HCT116 (cell line): ENCODE results near the gene GTF2F1. TPM values are rescaled to one million over a fixed set of nuclear protein-coding genes. Genes with fewer than 3 reads are reported as not detected.
"Not testable (repeated sequence)": the region's sequence is repeated elsewhere in the genome, so short reads cannot be mapped to it uniquely, and the experiment has no call there.

Experiments used
- ATAC-seq: fragments of 200-7000 bp; cut with Tn5 transposase; 2 replicates; pipeline ENCODE4 v1.9.1; 2020; ENCODE audit warnings: mild to moderate bottlenecking, moderate library complexity
- BruUV-seq: library from RNA; stranded (reverse); fragments of 400-500 nt; replicated peaks from 2 replicates; lab custom pipeline; 2021; lab: Mats Ljungman, UMichigan
- CTCF ChIA-PET: fragments of 300-600 bp; sonication (Branson Sonifier 250); formaldehyde crosslinking; loops from one replicate; lab custom pipeline; 2021; ENCODE audit warnings: antibody characterized with exemption; lab: Charles Lee
- POLR2A ChIA-PET: fragments of 300-600, 350-600 bp; sonication (Branson Sonifier 250); formaldehyde crosslinking; loops from one replicate; lab custom pipeline; 2021; ENCODE audit warnings: antibody characterized with exemption; lab: Charles Lee
- RAD21 ChIA-PET, 2 experiments: fragments of 300-600 bp; sonication (Branson Sonifier 250); formaldehyde crosslinking; loops; one replicate each; lab custom pipeline; 2023; ENCODE audit warnings: low total read pairs in 2 of 2; ENCODE audit not compliant: uncharacterized antibody in 2 of 2, unreplicated experiment in 2 of 2, low non-redundant PET in 1 of 2; lab: Charles Lee
- DNase-seq: peaks from one replicate; pipeline ENCODE4 v3.0.0-alpha.2; 2010; ENCODE audit warnings: low read depth, low spot score
- H2AFZ ChIP-seq: fragments of 200-600 bp; shearing (Covaris generic), sonication (generic); 2 replicates; pipeline ENCODE4 v1.6.1; 2017; ENCODE audit warnings: low read depth, mixed run types, mixed read lengths, antibody characterized with exemption, low read length; ENCODE audit not compliant: poor library complexity, severe bottlenecking
- H3K27ac ChIP-seq: 2 replicates; pipeline ENCODE4 v1.5.1; 2012; ENCODE audit warnings: low read depth, low read length
- H3K27me3 ChIP-seq: fragments of 200-600 bp; sonication (generic); 2 replicates; pipeline ENCODE4 v1.6.1; 2016; ENCODE audit warnings: mixed run types, low read length, mixed read lengths; ENCODE audit not compliant: insufficient read depth
- H3K36me3 ChIP-seq, 2 experiments: fragments of 200-500 bp in 1 of 2; fragments of 200-600 bp in 1 of 2; sonication (Bioruptor generic) in 1 of 2; sonication (generic) in 1 of 2; 2 replicates each; pipeline versions ENCODE4 v1.5.1 to v1.6.1; 2014 to 2016; ENCODE audit warnings: low read length in 2 of 2, inconsistent platforms in 1 of 2, mixed read lengths in 1 of 2, mixed run types in 1 of 2; ENCODE audit not compliant: insufficient read depth in 2 of 2, control insufficient read depth in 1 of 2
- H3K4me1 ChIP-seq, 2 experiments: fragments of 200-600 bp in 1 of 2; sonication (generic) in 1 of 2; 2 replicates each; pipeline versions ENCODE4 v1.5.1 to v1.6.1; 2012 to 2017; ENCODE audit warnings: low read length in 2 of 2, inconsistent platforms in 1 of 2, mild to moderate bottlenecking in 1 of 2, mixed read lengths in 1 of 2, mixed run types in 1 of 2, moderate library complexity in 1 of 2; ENCODE audit not compliant: insufficient read depth in 2 of 2, control insufficient read depth in 1 of 2
- H3K4me2 ChIP-seq: fragments of 200-600 bp; sonication (generic); 2 replicates; pipeline ENCODE4 v1.6.1; 2017; ENCODE audit warnings: mixed run types, low read length, mixed read lengths
- H3K4me3 ChIP-seq, 2 experiments: fragments of 200-600 bp in 1 of 2; sonication (generic) in 1 of 2; replicated peaks in 1 of 2; 2 replicates each; pipeline ENCODE4 v1.5.1; 2011 to 2016; ENCODE audit warnings: low read length in 2 of 2, control low read depth in 1 of 2, low read depth in 1 of 2, mild to moderate bottlenecking in 1 of 2, mixed read lengths in 1 of 2, mixed run types in 1 of 2
- H3K79me2 ChIP-seq: fragments of 200-600 bp; sonication (generic); 2 replicates; pipeline ENCODE4 v1.6.1; 2017; ENCODE audit warnings: mild to moderate bottlenecking, mixed run types, low read length, moderate library complexity, mixed read lengths; ENCODE audit not compliant: insufficient read depth
- H3K9ac ChIP-seq: fragments of 200-600 bp; sonication (generic); 2 replicates; pipeline ENCODE4 v1.6.1; 2016; ENCODE audit warnings: low read length, mixed read lengths
- H3K9me2 ChIP-seq: fragments of 200-600 bp; sonication (generic), shearing (Covaris generic); 2 replicates; pipeline ENCODE4 v1.6.1; 2017; ENCODE audit warnings: mixed run types, mild to moderate bottlenecking, moderate library complexity; ENCODE audit not compliant: insufficient read depth
- H3K9me3 ChIP-seq, 2 experiments: fragments of 200-500 bp in 1 of 2; fragments of 200-600 bp in 1 of 2; sonication (Bioruptor generic) in 1 of 2; sonication (generic) in 1 of 2; 2 replicates each; pipeline ENCODE4 v1.6.1; 2014 to 2017; ENCODE audit warnings: low read length in 2 of 2, mixed read lengths in 2 of 2, inconsistent platforms in 1 of 2, low read depth in 1 of 2, mild to moderate bottlenecking in 1 of 2, mixed run types in 1 of 2, moderate library complexity in 1 of 2; ENCODE audit not compliant: control insufficient read depth in 1 of 2, insufficient read depth in 1 of 2
- H4K20me1 ChIP-seq: fragments of 200-600 bp; sonication (generic), shearing (Covaris generic); 2 replicates; pipeline ENCODE4 v1.6.1; 2017; ENCODE audit warnings: mixed run types, mild to moderate bottlenecking, moderate library complexity; ENCODE audit not compliant: insufficient read depth
- CEBPB ChIP-seq: IDR thresholded peaks from 2 replicates; pipeline ENCODE4 v1.6.1; 2012; ENCODE audit warnings: low read depth
- intact Hi-C: fragments of 100-400 bp; cut with micrococcal nuclease; formaldehyde crosslinking; loops from 2 replicates; pipeline ENCODE4 v1.10.0; 2022
- total RNA-seq: library from RNA; stranded (reverse); gene quantifications from one replicate; pipeline ENCODE4 v1.2.1, GENCODE V29; 2021; ENCODE audit not compliant: unreplicated experiment

Gene GTF2F1
- total RNA-seq, 1 experiment from 2014 or later = 82.0 TPM

DNA sequence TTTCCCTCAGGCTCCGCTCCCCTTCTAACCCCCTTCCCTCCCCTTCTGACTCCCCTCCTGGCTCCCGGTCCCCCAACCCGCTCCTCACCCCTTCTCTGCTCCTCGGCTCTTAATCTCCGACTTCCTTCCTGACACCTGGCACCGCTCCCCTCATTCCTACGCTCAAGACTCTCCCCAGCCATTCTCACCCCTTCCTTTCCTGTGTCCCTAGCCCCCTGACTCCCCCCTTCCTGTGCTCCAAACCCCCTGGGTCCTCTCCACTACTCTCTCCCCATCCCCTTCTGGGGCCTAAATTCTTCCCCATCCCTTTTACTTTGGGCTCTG lies 31.0 kb downstream of the GTF2F1 start:
- CTCF ChIA-PET = no interaction called here
- H4K20me1 ChIP-seq = no peaks in the 10 kb centered on the region
- peaks cover 17% of the 10 kb centered on the region; the same call in 1 of the 2 replicates for H3K79me2 ChIP-seq
- H3K27ac ChIP-seq = peak overlapping the region; percentile 68
- H3K4me2 ChIP-seq = peak overlapping the region; percentile 88
- TF ChIP-seq CEBPB = no peak
- H2AFZ ChIP-seq = no peak overlapping the region
- peaks cover 6 to 20% of the 10 kb centered on the region in 2 experiments for H3K36me3 ChIP-seq
- ATAC-seq = no peak; the same call in 1 of the 2 replicates
- POLR2A ChIA-PET = no interaction called here
- no peaks in the 10 kb centered on the region for H3K27me3 ChIP-seq
- H3K9me2 ChIP-seq = no peaks in the 10 kb centered on the region
- H3K9ac ChIP-seq = peak overlapping the region; percentile 89
- no peaks in the 10 kb centered on the region for H3K9me3 ChIP-seq
- H3K4me1 ChIP-seq = peaks cover 0 to 22% of the 10 kb centered on the region in 2 experiments
- RAD21 ChIA-PET = no interaction called here
- BruUV-seq = no TSS peak
- peak overlapping the region; percentile 67 to 84 for H3K4me3 ChIP-seq
- DNase-seq = no peak
- intact Hi-C loops = no loop called here

DNA sequence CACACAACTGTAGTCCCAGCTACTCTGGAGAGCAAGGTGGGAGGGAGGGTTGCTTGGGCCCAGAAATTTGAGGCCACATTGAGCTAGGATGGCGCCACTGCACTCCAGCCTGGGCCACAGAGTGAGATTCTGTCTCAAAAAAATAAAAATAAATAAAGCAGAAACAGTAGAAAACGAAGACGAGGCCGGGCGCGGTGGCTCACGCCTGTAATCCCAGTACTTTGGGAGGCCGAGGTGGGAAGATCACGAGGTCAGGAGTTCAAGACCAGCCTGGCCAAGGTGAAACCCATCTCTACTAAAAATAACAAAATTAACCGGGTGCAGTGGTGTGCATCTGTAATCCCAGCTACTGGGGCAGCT lies 32.1 kb downstream of the GTF2F1 start:
- H3K9ac ChIP-seq = peak overlapping the region; percentile 89; the same call in 1 of the 2 replicates
- peak overlapping the region; percentile 68; the same call in 1 of the 2 replicates for H3K27ac ChIP-seq

DNA sequence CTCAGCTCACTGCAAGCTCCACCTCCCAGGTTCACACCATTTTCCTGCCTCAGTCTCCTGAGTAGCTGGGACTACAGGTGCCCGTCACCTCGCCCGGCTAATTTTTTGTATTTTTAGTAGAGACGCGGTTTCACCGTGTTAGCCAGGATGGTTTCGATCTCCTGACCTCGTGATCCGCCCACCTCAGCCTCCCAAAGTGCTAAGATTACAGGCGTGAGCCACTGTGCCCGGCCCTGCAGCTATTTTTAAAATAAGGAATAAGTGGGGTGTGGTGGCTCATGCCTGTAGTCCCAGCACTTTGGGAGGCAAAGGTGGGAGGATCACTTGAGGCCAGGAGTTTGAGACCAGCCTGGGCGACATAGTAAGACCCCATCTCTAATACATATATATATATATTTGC lies 32.5 kb downstream of the GTF2F1 start:
- H3K4me3 ChIP-seq, DNase-seq, H3K36me3 ChIP-seq, H3K27me3 ChIP-seq, BruUV-seq, H2AFZ ChIP-seq, H4K20me1 ChIP-seq, ATAC-seq, H3K9me2 ChIP-seq, H3K4me2 ChIP-seq, intact Hi-C loops, H3K9me3 ChIP-seq, CTCF ChIA-PET, H3K9ac ChIP-seq, H3K27ac ChIP-seq: not testable (repeated sequence)
- Histone ChIP-seq H3K79me2 (peaks cover 17% of the 10 kb centered on the region; the same call in 1 of the 2 replicates), H3K4me1 (peaks cover 0 to 22% of the 10 kb centered on the region in 2 experiments)
- ChIA-PET POLR2A (interaction anchor here (2.0 kb wide), 1 partner anchor 12 kb away, joined by 16 read pairs; the partner anchor contains the start of gene ALKBH7), RAD21 (interaction anchor here in 1 of 2 experiments (0.8 kb wide), 1 partner anchor 12 kb away, joined by 4 read pairs; the partner anchor contains the start of gene ALKBH7)

More for the DNA sequence above, 32.1 kb downstream of the GTF2F1 start:
- H3K9me2 ChIP-seq, H3K9me3 ChIP-seq, BruUV-seq, ATAC-seq, H4K20me1 ChIP-seq, H3K27me3 ChIP-seq, H3K36me3 ChIP-seq, intact Hi-C loops, DNase-seq: not testable (repeated sequence)
- Histone ChIP-seq H3K4me1 (peaks cover 0 to 22% of the 10 kb centered on the region in 2 experiments), H3K79me2 (peaks cover 17% of the 10 kb centered on the region; the same call in 1 of the 2 replicates), H3K4me2 (peak overlapping the region; percentile 88), H2AFZ (peak overlapping the region; percentile 78), H3K4me3 (peak overlapping the region; percentile 67 to 84)
- ChIA-PET RAD21 (interaction anchor here (0.5 to 0.8 kb wide), 2 partner anchors 12 to 194 kb away, joined by 3 to 4 read pairs; partner anchors contain the start of gene ALKBH7 (in 1 of the 2)), CTCF (interaction anchor here (0.6 kb wide), 2 partner anchors 144 to 155 kb away, joined by 3 to 5 read pairs; no protein-coding TSS in a partner anchor), POLR2A (interaction anchor here (0.9 to 2.0 kb wide), 2 partner anchors 12 to 170 kb away, joined by 4 to 16 read pairs; partner anchors contain the start of genes ALKBH7 and TNFSF9)
